ENCODE data around the gene POP4.

- TF ChIP-seq POLR2A (IDR thresholded peaks at IDR 0.05) (no peak), CTCF (IDR thresholded peaks at IDR 0.05) (no peak)
Measured at GRCh38 chr19:29663861-29664752, 58.0 kb downstream of the POP4 start.
